HepG2 (cell line): ENCODE results near the gene CSRP3. TPM values are rescaled to one million over a fixed set of nuclear protein-coding genes. Genes with fewer than 3 reads are reported as not detected.

Source experiments
- ATAC-seq: fragments of 200-7000 bp; cut with Tn5 transposase; 3 replicates; pipeline ENCODE4 v1.9.1; 2020; ENCODE audit warnings: mild to moderate bottlenecking, moderate library complexity
- BruUV-seq: library from RNA; stranded (reverse); fragments of 400-500 nt; replicated peaks from 2 replicates; lab custom pipeline; 2021; lab: Mats Ljungman, UMichigan
- CTCF ChIA-PET: fragments of 300-600 bp; formaldehyde crosslinking; extraction: SDS; loops from one replicate; lab custom pipeline; 2021; ENCODE audit warnings: low total read pairs, inconsistent platforms, low intra/inter-chr PET ratio; lab: Yijun Ruan, JAX
- POLR2A ChIA-PET: fragments of 350-600 bp; sonication (Branson Sonifier 250); formaldehyde crosslinking; loops from one replicate; lab custom pipeline; 2020; ENCODE audit warnings: antibody characterized with exemption, inconsistent platforms; lab: Yijun Ruan, JAX
- DNase-seq: peaks from one replicate; pipeline ENCODE4 v3.0.0-alpha.2; 2015; ENCODE audit warnings: low spot score
- FAIRE-seq: peaks from 3 replicates; lab custom pipeline; 2011; peaks lifted over from hg19 to GRCh38; lab: Jason Lieb, UNC
- H2AFZ ChIP-seq: one replicate; pipeline ENCODE4 v1.6.1; 2011; ENCODE audit warnings: low read length, inconsistent platforms
- H3K27ac ChIP-seq: fragments of 300-600 bp; 3 replicates; pipeline ENCODE4 v1.8.0; 2011; ENCODE audit warnings: mixed run types, mild to moderate bottlenecking, mixed read lengths, low read length, inconsistent platforms; ENCODE audit not compliant: insufficient read depth; ENCODE audit errors: extremely low read length
- H3K27me3 ChIP-seq, 2 experiments: fragments of 200-600 bp in 1 of 2; 2 replicates in 1 of 2; 3 replicates in 1 of 2; pipeline versions ENCODE4 v1.6.0 to v1.8.0; 2011; ENCODE audit warnings: low read length in 2 of 2, mild to moderate bottlenecking in 2 of 2, moderate library complexity in 2 of 2, inconsistent platforms in 1 of 2; ENCODE audit not compliant: insufficient read depth in 2 of 2, control insufficient read depth in 1 of 2
- H3K36me3 ChIP-seq, 2 experiments: fragments of 200-600 bp in 1 of 2; replicated peaks in 1 of 2; 2 replicates in 1 of 2; 3 replicates in 1 of 2; pipeline versions ENCODE4 v1.5.1 to v1.8.0; 2011; ENCODE audit warnings: low read length in 2 of 2, inconsistent platforms in 1 of 2; ENCODE audit not compliant: insufficient read depth in 2 of 2, control insufficient read depth in 1 of 2
- H3K4me1 ChIP-seq: 2 replicates; pipeline ENCODE4 v1.5.1; 2012; ENCODE audit warnings: low read length, inconsistent platforms; ENCODE audit not compliant: insufficient read depth
- H3K4me2 ChIP-seq: 2 replicates; pipeline ENCODE4 v1.6.0; 2011; ENCODE audit warnings: low read depth, low read length, inconsistent platforms
- H3K4me3 ChIP-seq, 3 experiments: fragments of 200-600 bp in 1 of 3; sonication (generic), shearing (Covaris generic) in 1 of 3; replicated peaks in 1 of 3; 2 replicates each; pipeline ENCODE4 v1.5.1; 2011 to 2016; ENCODE audit warnings: low read length in 3 of 3, inconsistent platforms in 2 of 3, low read depth in 2 of 3, mild to moderate bottlenecking in 2 of 3, control low read depth in 1 of 3, mixed read lengths in 1 of 3; ENCODE audit not compliant: insufficient read depth in 1 of 3
- H3K79me2 ChIP-seq: one replicate; pipeline ENCODE4 v1.6.1; 2011; ENCODE audit warnings: low read length, inconsistent platforms; ENCODE audit not compliant: insufficient read depth
- H3K9ac ChIP-seq: 2 replicates; pipeline ENCODE4 v1.6.0; 2011; ENCODE audit warnings: mild to moderate bottlenecking, low read depth, low read length, inconsistent platforms; ENCODE audit not compliant: insufficient read depth
- H3K9me3 ChIP-seq: 2 replicates; pipeline ENCODE4 v1.5.1; 2012; ENCODE audit warnings: mild to moderate bottlenecking, low read length
- H4K20me1 ChIP-seq: 2 replicates; pipeline ENCODE4 v1.6.0; 2011; ENCODE audit warnings: inconsistent platforms, mild to moderate bottlenecking, low read length, moderate library complexity; ENCODE audit not compliant: insufficient read depth
- ARID4A ChIP-seq: sonication (generic); formaldehyde crosslinking; IDR thresholded peaks from 2 replicates; pipeline ENCODE4 v1.5.0; 2020; ENCODE audit warnings: mild to moderate bottlenecking, missing genetic modification reagents, borderline replicate concordance
- EHMT2 ChIP-seq: fragments of 200-600 bp; sonication (generic); IDR thresholded peaks from 2 replicates; pipeline ENCODE4 v1.7.0; 2017; ENCODE audit warnings: antibody characterized with exemption, low read depth, low read length, borderline replicate concordance
- KDM2A ChIP-seq: sonication (generic); formaldehyde crosslinking; IDR thresholded peaks from 2 replicates; pipeline ENCODE4 v1.4.0; 2020; ENCODE audit warnings: low read depth, missing genetic modification reagents, borderline replicate concordance
- MXD4 ChIP-seq: IDR thresholded peaks from 2 replicates; pipeline ENCODE4 v1.6.1; 2016; ENCODE audit warnings: mild to moderate bottlenecking, missing biosample characterization, missing genetic modification reagents
- NFIC ChIP-seq: IDR thresholded peaks from 2 replicates; pipeline ENCODE4 v1.6.1; 2012; ENCODE audit warnings: mild to moderate bottlenecking, low read length, inconsistent platforms
- SUZ12 ChIP-seq: fragments of 150-350 bp; IDR thresholded peaks from 2 replicates; pipeline ENCODE4 v1.6.1; 2014; ENCODE audit warnings: low read depth, low read length
- TCF7L2 ChIP-seq: IDR thresholded peaks from 2 replicates; pipeline ENCODE4 v1.6.1; 2011; ENCODE audit warnings: mild to moderate bottlenecking, low read depth, low read length, moderate library complexity
- ZNF10 ChIP-seq: sonication (generic); formaldehyde crosslinking; IDR thresholded peaks from 2 replicates; pipeline ENCODE4 v1.4.0; 2020; ENCODE audit warnings: mild to moderate bottlenecking, low read depth, missing genetic modification reagents, borderline replicate concordance
- ZNF407 ChIP-seq: sonication (generic); formaldehyde crosslinking; IDR thresholded peaks from one replicate; pipeline ENCODE4 v1.5.1; 2020; ENCODE audit warnings: mild to moderate bottlenecking, missing genetic modification reagents; ENCODE audit errors: not compliant biosample characterization
- ZNF501 ChIP-seq: sonication (generic); formaldehyde crosslinking; IDR thresholded peaks from 2 replicates; pipeline ENCODE4 v1.5.1; 2020; ENCODE audit warnings: mild to moderate bottlenecking, moderate library complexity, missing genetic modification reagents
- ZNF704 ChIP-seq: sonication (generic); formaldehyde crosslinking; IDR thresholded peaks from 2 replicates; pipeline ENCODE4 v1.8.1; 2023; ENCODE audit warnings: mild to moderate bottlenecking, inconsistent platforms, moderate library complexity, missing genetic modification reagents, borderline replicate concordance
- WGBS: methylation state at CpG from one replicate; pipeline ENCODE4 v1.1.6; 2017; ENCODE audit warnings: low lambda C conversion rate; 5-methylcytosine and 5-hydroxymethylcytosine counted together
- in situ Hi-C: cut with HindIII; loops from 2 replicates; pipeline ENCODE4 v1.10.0; 2017; ENCODE audit warnings: low pct_unique_long_range_greater_than_20kb; ENCODE audit not compliant: extremely low pct_ligation_motif_present
- intact Hi-C: fragments of 100-400 bp; cut with micrococcal nuclease; formaldehyde crosslinking; loops from one replicate; pipeline ENCODE4 v1.10.0; 2022; ENCODE audit not compliant: unreplicated experiment
- polyA plus RNA-seq, 8 experiments: library from polyadenylated mRNA; depleted of rRNA in 3 of 8; stranded (reverse) in 7 of 8; unstranded in 1 of 8; fragments of >200 nt; fragmentation: Illumina TruSeq in 4 of 8; extraction: Trizol in 4 of 8; gene quantifications; 2 replicates each; pipeline versions ENCODE4 v1.2.1 to v1.2.3, GENCODE V29; 2011 to 2016; ENCODE audit warnings: low read depth in 4 of 8, missing spikeins in 1 of 8, mixed read lengths in 1 of 8; ENCODE audit not compliant: insufficient read depth in 1 of 8
- total RNA-seq, 5 experiments: library from RNA; depleted of rRNA; stranded (reverse); fragments of >200 nt; fragmentation: Illumina TruSeq; extraction: Trizol; gene quantifications; 2 replicates each; pipeline ENCODE4 v1.2.3, GENCODE V29; 2016; ENCODE audit warnings: low read depth in 1 of 5

CSRP3 gene
- total and polyA plus RNA-seq, 2 of the 13 experiments (the other 11 are each of a cell fraction or from before 2014, with no cell fraction given): not detected

GRCh38 chr11:19183646-19184045, 18.1 kb downstream of the CSRP3 start:
- Histone ChIP-seq H3K27me3 (peaks cover 0 to 2% of the 10 kb centered on the region in 2 experiments; a peak in 1 of 5 replicates), H3K9me3 (no peaks in the 10 kb centered on the region), H3K4me1 (0 out of 2 replicates have a peak, but pooled peaks cover 10% of the 10 kb centered on the region), H2AFZ (no peak overlapping the region), H3K36me3 (no peaks in the 10 kb centered on the region), H3K79me2 (no peaks in the 10 kb centered on the region), H3K4me3 (no peak overlapping the region)
- no peak for ATAC-seq
- TF ChIP-seq ZNF407 (CRISPR knock-in tag): no peak
- no peak for TF ChIP-seq SUZ12
- TF ChIP-seq MXD4 (CRISPR knock-in tag): no peak
- no peak for TF ChIP-seq ZNF501 (CRISPR knock-in tag)
- no peak for TF ChIP-seq ARID4A (CRISPR knock-in tag)
- no peak for TF ChIP-seq EHMT2
- TF ChIP-seq ZNF704 (CRISPR knock-in tag): no peak
- no peak for TF ChIP-seq NFIC
- TF ChIP-seq KDM2A (CRISPR knock-in tag): no peak
- no peak for TF ChIP-seq TCF7L2
- no peak for TF ChIP-seq ZNF10
- TF ChIP-seq, all 625 proteins: peak for 0
- no peak overlapping the region for H3K9ac ChIP-seq
- no peaks in the 10 kb centered on the region for H4K20me1 ChIP-seq
- DNase-seq (no peak), FAIRE-seq (no peak)
- H3K27ac ChIP-seq: no peak overlapping the region
- POLR2A ChIA-PET: no interaction called here
- no TSS peak for BruUV-seq
- CTCF ChIA-PET: no interaction called here
- H3K4me2 ChIP-seq: no peak overlapping the region
- WGBS: 49% methylated on average over 3 of the region's 7 CpGs
- in situ Hi-C loops (no loop called here), intact Hi-C loops (no loop called here)
